Measurements from ENCODE around the gene NPAS1. TPM values are rescaled to one million over a fixed set of nuclear protein-coding genes. Genes with fewer than 3 reads are reported as not detected.
"Not testable (repeated sequence)": the region's sequence is repeated elsewhere in the genome, so short reads cannot be mapped to it uniquely, and the experiment has no call there.

NPAS1 gene
- total RNA-seq, 2 donors from 2014 or later, result 0.39 TPM; not detected in 1

DNA sequence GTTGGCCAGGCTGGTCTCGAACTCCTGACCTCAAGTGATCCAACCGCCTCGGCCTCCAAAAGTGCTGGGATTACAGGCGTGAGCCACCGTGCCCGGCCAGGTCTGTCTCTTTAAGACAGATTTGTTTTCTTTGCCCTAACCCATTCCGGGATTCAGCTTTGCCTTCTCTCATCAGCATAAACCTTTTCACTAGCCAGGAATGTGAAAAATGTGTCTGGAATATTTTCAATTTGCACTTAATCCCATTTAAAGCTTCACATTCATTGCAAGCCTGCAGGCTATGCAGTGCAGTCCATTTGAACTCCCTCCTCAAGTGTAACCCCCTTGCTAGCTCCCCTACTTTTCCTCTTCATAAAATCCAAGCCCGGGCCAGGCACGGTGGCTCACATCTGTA lies 29.7 kb downstream of the NPAS1 start:
- Histone ChIP-seq H3K27me3 (no peaks in the 10 kb centered on the region), H3K4me3 (peak overlapping the region in 1 of 2 donors; percentile 100), H3K27ac (no peak overlapping the region), H3K4me1 (peaks cover 0 to 5% of the 10 kb centered on the region in 2 donors), H3K36me3 (no peaks in the 10 kb centered on the region), H3K9me3 (no peaks in the 10 kb centered on the region)
- TF ChIP-seq, protein P1, sequence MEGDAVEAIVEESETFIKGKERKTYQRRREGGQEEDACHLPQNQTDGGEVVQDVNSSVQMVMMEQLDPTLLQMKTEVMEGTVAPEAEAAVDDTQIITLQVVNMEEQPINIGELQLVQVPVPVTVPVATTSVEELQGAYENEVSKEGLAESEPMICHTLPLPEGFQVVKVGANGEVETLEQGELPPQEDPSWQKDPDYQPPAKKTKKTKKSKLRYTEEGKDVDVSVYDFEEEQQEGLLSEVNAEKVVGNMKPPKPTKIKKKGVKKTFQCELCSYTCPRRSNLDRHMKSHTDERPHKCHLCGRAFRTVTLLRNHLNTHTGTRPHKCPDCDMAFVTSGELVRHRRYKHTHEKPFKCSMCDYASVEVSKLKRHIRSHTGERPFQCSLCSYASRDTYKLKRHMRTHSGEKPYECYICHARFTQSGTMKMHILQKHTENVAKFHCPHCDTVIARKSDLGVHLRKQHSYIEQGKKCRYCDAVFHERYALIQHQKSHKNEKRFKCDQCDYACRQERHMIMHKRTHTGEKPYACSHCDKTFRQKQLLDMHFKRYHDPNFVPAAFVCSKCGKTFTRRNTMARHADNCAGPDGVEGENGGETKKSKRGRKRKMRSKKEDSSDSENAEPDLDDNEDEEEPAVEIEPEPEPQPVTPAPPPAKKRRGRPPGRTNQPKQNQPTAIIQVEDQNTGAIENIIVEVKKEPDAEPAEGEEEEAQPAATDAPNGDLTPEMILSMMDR (IDR thresholded peaks at IDR 0.05), result no peak
- no peak for DNase-seq (ENCODE audit: low spot score)

DNA sequence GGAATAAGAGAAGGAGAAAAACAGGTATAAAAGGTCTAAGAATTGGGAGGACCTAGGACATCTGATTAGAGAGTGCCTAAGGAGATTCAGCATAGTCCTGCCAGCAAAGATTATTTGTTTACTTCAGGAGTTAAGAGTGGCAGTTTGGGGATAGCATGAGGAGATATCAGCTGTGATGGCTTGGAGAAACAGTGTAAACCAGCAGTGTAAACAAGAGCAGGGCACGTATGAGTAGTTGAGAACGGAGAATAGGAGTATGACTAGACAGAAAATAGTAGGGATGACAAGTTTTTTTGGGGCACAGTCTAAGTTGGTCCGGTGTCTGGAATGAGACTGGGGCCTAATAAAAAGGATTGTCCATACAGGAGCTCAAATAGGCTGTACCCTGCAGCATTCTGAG lies 30.9 kb downstream of the NPAS1 start:
- H3K4me1 ChIP-seq; H3K27me3 ChIP-seq; H3K4me3 ChIP-seq; H3K27ac ChIP-seq; DNase-seq (ENCODE audit: low spot score); H3K36me3 ChIP-seq; H3K9me3 ChIP-seq: not testable (repeated sequence)

DNA sequence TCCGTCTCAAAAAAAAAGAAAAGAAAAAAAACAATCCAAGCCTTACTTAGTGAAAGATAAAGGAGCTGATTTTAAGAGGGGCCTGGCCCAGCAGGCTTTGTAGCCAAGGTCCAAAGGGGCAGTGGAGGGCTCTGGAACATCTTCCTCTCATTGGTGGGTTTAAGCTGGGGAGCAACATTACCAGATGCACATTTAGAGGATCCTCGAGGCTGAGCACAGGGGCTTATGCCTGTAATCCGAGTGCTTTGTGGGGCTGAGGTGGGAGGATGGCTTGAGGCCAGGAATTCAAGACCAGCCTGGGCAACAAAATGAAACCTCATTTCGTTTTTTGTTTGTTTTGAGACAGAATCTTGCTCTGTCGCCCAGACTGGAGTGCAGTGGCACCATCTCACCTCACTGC lies 36.8 kb downstream of the NPAS1 start:
- TF ChIP-seq, protein P1 (IDR thresholded peaks at IDR 0.05), result no peak
- Histone ChIP-seq H3K4me1 (no peaks in the 10 kb centered on the region), H3K9me3 (no peaks in the 10 kb centered on the region), H3K27ac (no peak overlapping the region), H3K4me3 (no peak overlapping the region), H3K27me3 (no peaks in the 10 kb centered on the region), H3K36me3 (no peaks in the 10 kb centered on the region)
- DNase-seq (ENCODE audit: low spot score), result no peak

DNA sequence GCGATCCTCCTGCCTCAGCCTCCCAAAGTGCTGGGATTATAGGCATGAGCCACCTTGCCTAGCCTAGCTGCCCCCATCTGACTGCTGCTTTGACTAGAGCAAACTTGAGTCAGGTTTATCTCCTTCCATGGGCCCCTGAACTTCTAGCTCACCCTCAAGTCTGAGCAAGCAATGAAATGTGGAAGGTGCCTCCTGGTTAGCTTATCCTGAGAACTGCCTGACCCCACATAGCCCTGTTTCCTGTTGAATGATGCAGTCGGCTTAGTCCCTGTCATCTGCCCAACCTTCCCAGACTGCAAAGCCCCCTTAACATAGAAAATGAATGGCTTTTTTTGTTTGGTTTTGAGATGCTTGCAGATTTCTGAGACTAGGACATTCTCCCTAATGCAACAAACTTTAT lies 37.7 kb downstream of the NPAS1 start:
- Histone ChIP-seq H3K36me3 (no peaks in the 10 kb centered on the region), H3K4me3 (no peak overlapping the region), H3K9me3 (no peaks in the 10 kb centered on the region), H3K27ac (no peak overlapping the region), H3K27me3 (no peaks in the 10 kb centered on the region), H3K4me1 (no peaks in the 10 kb centered on the region)
- no peak for DNase-seq (ENCODE audit: low spot score)
- TF ChIP-seq, protein P1 (IDR thresholded peaks at IDR 0.05), result no peak

DNA sequence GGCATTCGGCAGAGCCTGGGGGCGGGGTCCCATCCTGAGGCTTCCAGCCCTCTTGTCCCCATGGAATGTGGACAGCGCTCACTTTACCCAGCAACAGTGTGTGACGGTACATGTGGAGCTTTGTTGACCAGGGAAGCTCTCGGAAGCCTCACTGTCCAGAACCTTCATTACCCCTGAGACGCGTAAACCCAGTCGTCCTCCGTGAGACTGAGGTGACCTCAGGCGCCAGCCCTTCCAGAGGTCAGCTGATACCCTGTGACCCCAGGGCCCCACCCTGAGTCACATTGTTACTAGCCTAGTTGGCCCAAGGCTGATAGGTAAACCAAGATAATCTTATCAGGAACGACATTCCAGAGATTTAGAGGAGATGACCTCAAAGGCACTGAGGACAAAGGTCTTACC lies 39.0 kb downstream of the NPAS1 start:
- DNase-seq (ENCODE audit: low spot score), result no peak
- H3K27ac ChIP-seq, result no peak overlapping the region
- H3K36me3 ChIP-seq, result no peaks in the 10 kb centered on the region
- H3K4me3 ChIP-seq, result no peak overlapping the region
- H3K9me3 ChIP-seq, result no peaks in the 10 kb centered on the region
- TF ChIP-seq, protein P1 (IDR thresholded peaks at IDR 0.05), result no peak
- no peaks in the 10 kb centered on the region for H3K4me1 ChIP-seq
- H3K27me3 ChIP-seq, result no peaks in the 10 kb centered on the region

DNA sequence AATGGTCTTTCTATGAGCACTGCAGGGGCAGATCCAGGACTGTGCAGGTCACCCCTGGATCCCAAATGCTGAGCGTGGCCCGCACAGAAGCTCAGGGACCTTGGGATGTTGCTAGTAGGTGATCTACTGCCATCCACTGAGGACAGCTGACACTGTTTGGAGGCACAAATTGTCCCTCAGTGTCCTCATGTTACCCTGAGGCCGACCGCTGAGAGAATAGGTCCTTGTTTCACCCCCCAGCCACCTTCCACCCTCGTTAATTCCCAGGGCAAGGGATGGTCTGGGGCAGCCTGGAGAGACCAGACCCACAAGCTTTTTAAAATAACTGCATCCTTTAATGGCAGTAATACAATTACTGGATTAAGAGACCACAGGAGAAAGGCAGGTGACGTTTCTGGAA lies 44.2 kb downstream of the NPAS1 start:
- Histone ChIP-seq H3K4me3 (no peak overlapping the region), H3K27ac (no peak overlapping the region), H3K9me3 (no peaks in the 10 kb centered on the region), H3K36me3 (peaks cover 40% of the 10 kb centered on the region), H3K27me3 (no peaks in the 10 kb centered on the region), H3K4me1 (no peaks in the 10 kb centered on the region)
- DNase-seq (ENCODE audit: low spot score), result no peak
- TF ChIP-seq, protein P1 (IDR thresholded peaks at IDR 0.05), result no peak
